Measurements from ENCODE around the gene SH2D3A.

SH2D3A gene

GRCh38 chr19:6737873-6738786 is 29.1 kb downstream of the SH2D3A start:
- peak; percentile 42 to 52 for DNase-seq (ENCODE audit: low read depth in 2 of 2, low spot score in 1 of 2)

- DNase-seq (ENCODE audit: low read depth in 2 of 2, low spot score in 1 of 2), result peak; percentile 96 to 98
Measured at GRCh38 chr19:6737284-6737872, 29.9 kb downstream of the SH2D3A start, which contains the start of gene GPR108. Gene GPR108, minus strand, starts transcription at chr19:6737580. Its CDS starts 4 bp downstream, at chr19:6737576.

GRCh38 chr19:6736917-6737283 is 30.3 kb downstream of the SH2D3A start:
- DNase-seq (ENCODE audit: low read depth in 2 of 2, low spot score in 1 of 2), result no peak

GRCh38 chr19:6736169-6736916 is 30.9 kb downstream of the SH2D3A start:
- peak; percentile 23 to 39 for DNase-seq (ENCODE audit: low read depth in 2 of 2, low spot score in 1 of 2)

GRCh38 chr19:6735181-6735911 is 31.9 kb downstream of the SH2D3A start:
- DNase-seq (ENCODE audit: low read depth in 2 of 2, low spot score in 1 of 2), result no peak

GRCh38 chr19:6734096-6734696 is 33.0 kb downstream of the SH2D3A start:
- DNase-seq (ENCODE audit: low read depth in 2 of 2, low spot score in 1 of 2), result no peak

GRCh38 chr19:6733338-6734095 is 33.7 kb downstream of the SH2D3A start:
- DNase-seq (ENCODE audit: low read depth in 2 of 2, low spot score in 1 of 2), result no peak

GRCh38 chr19:6732803-6733337 is 34.4 kb downstream of the SH2D3A start:
- DNase-seq (ENCODE audit: low read depth in 2 of 2, low spot score in 1 of 2), result no peak

- no peak for DNase-seq (ENCODE audit: low read depth in 2 of 2, low spot score in 1 of 2)
Measured at GRCh38 chr19:6731822-6732221, 35.4 kb downstream of the SH2D3A start.

GRCh38 chr19:6730941-6731670 is 36.1 kb downstream of the SH2D3A start:
- DNase-seq (ENCODE audit: low read depth in 2 of 2, low spot score in 1 of 2), result no peak

GRCh38 chr19:6730153-6730804 is 37.0 kb downstream of the SH2D3A start:
- no peak for DNase-seq (ENCODE audit: low read depth in 2 of 2, low spot score in 1 of 2)

GRCh38 chr19:6729573-6730152 is 37.6 kb downstream of the SH2D3A start:
- DNase-seq (ENCODE audit: low read depth in 2 of 2, low spot score in 1 of 2), result no peak

- no peak for DNase-seq (ENCODE audit: low read depth in 2 of 2, low spot score in 1 of 2)
Measured at GRCh38 chr19:6728346-6728745, 38.9 kb downstream of the SH2D3A start.

GRCh38 chr19:6725513-6726231 is 41.6 kb downstream of the SH2D3A start:
- no peak for DNase-seq (ENCODE audit: low read depth in 2 of 2, low spot score in 1 of 2)

GRCh38 chr19:6724631-6725492 is 42.4 kb downstream of the SH2D3A start:
- DNase-seq (ENCODE audit: low read depth in 2 of 2, low spot score in 1 of 2), result no peak

- DNase-seq (ENCODE audit: low read depth in 2 of 2, low spot score in 1 of 2), result no peak
Measured at GRCh38 chr19:6723738-6724137, 43.5 kb downstream of the SH2D3A start.

Data from stimulated activated CD8-positive, alpha-beta memory T cell treated with anti-CD3 and anti-CD28 coated beads, Interleukin-4, amount 100 ng/mL, for 1 hour (primary cell).